H9 (cell line): Measurements from ENCODE around the gene IL1RAPL1. TPM values are rescaled to one million over a fixed set of nuclear protein-coding genes. Genes with fewer than 3 reads are reported as not detected.
"Not testable (repeated sequence)": the region's sequence is repeated elsewhere in the genome, so short reads cannot be mapped to it uniquely, and the experiment has no call there.

Experiments used
- DNase-seq: peaks from one replicate; pipeline ENCODE4 v3.0.0-alpha.2; 2017
- H2AFZ ChIP-seq: one replicate; pipeline ENCODE4 v1.6.1; 2013; ENCODE audit warnings: mild to moderate bottlenecking, low read length, control low read depth, moderate library complexity
- H2AK5ac ChIP-seq: 2 replicates; pipeline ENCODE4 v1.6.1; 2013; ENCODE audit warnings: low read length, control low read depth, mixed read lengths; ENCODE audit not compliant: insufficient read length
- H2BK120ac ChIP-seq: one replicate; pipeline ENCODE4 v1.6.1; 2013; ENCODE audit warnings: low read depth, mild to moderate bottlenecking, low read length, control low read depth, inconsistent platforms; ENCODE audit not compliant: poor library complexity, severe bottlenecking
- H2BK12ac ChIP-seq: 2 replicates; pipeline ENCODE4 v1.6.1; 2013; ENCODE audit warnings: low read length, control low read depth, mixed read lengths, low read depth; ENCODE audit not compliant: insufficient read length
- H2BK15ac ChIP-seq: 2 replicates; pipeline ENCODE4 v1.6.1; 2013; ENCODE audit warnings: low read depth, low read length, control low read depth
- H2BK20ac ChIP-seq: one replicate; pipeline ENCODE4 v1.6.1; 2013; ENCODE audit warnings: low read depth, mild to moderate bottlenecking, low read length, control low read depth, inconsistent platforms; ENCODE audit not compliant: poor library complexity, severe bottlenecking
- H2BK5ac ChIP-seq: 2 replicates; pipeline ENCODE4 v1.6.1; 2013; ENCODE audit warnings: low read length, control low read depth, mixed read lengths; ENCODE audit not compliant: insufficient read length
- H3K14ac ChIP-seq: 2 replicates; pipeline ENCODE4 v1.6.1; 2013; ENCODE audit warnings: low read length, control low read depth; ENCODE audit not compliant: insufficient read depth
- H3K18ac ChIP-seq: 2 replicates; pipeline ENCODE4 v1.6.1; 2013; ENCODE audit warnings: low read depth, mild to moderate bottlenecking, mixed read lengths, low read length, control low read depth; ENCODE audit not compliant: insufficient read length
- H3K23ac ChIP-seq: 2 replicates; pipeline ENCODE4 v1.6.1; 2013; ENCODE audit warnings: low read length, control low read depth, mixed read lengths, low read depth; ENCODE audit not compliant: insufficient read length
- H3K23me2 ChIP-seq: 2 replicates; pipeline ENCODE4 v1.6.1; 2013; ENCODE audit warnings: low read depth, mild to moderate bottlenecking, mixed read lengths, low read length, control low read depth; ENCODE audit not compliant: insufficient read length, poor library complexity, severe bottlenecking
- H3K27ac ChIP-seq: 2 replicates; pipeline ENCODE4 v1.5.1; 2013; ENCODE audit warnings: low read length, control low read depth, mixed read lengths, low read depth; ENCODE audit not compliant: insufficient read length
- H3K27me3 ChIP-seq: 2 replicates; pipeline ENCODE4 v1.6.1; 2013; ENCODE audit warnings: low read length, control low read depth, inconsistent platforms; ENCODE audit not compliant: insufficient read depth
- H3K4ac ChIP-seq: 2 replicates; pipeline ENCODE4 v1.6.1; 2013; ENCODE audit warnings: low read depth, mild to moderate bottlenecking, control low read depth, inconsistent platforms, low read length, moderate library complexity
- H3K4me1 ChIP-seq: 2 replicates; pipeline ENCODE4 v1.6.1; 2013; ENCODE audit warnings: low read length, control low read depth, inconsistent platforms; ENCODE audit not compliant: insufficient read depth
- H3K4me2 ChIP-seq: 2 replicates; pipeline ENCODE4 v1.6.1; 2013; ENCODE audit warnings: low read length, control low read depth, mixed read lengths; ENCODE audit not compliant: insufficient read length, insufficient read depth
- H3K56ac ChIP-seq: 2 replicates; pipeline ENCODE4 v1.6.1; 2013; ENCODE audit warnings: low read depth, mild to moderate bottlenecking, mixed read lengths, low read length, control low read depth; ENCODE audit not compliant: insufficient read length
- H3K79me1 ChIP-seq: 2 replicates; pipeline ENCODE4 v1.6.1; 2013; ENCODE audit warnings: low read depth, mild to moderate bottlenecking, moderate library complexity, low read length, control low read depth, inconsistent platforms; ENCODE audit not compliant: insufficient read depth, poor library complexity, severe bottlenecking
- H3K79me2 ChIP-seq: 2 replicates; pipeline ENCODE4 v1.6.1; 2013; ENCODE audit warnings: low read length, control low read depth, inconsistent platforms; ENCODE audit not compliant: insufficient read depth
- H3K9ac ChIP-seq: 2 replicates; pipeline ENCODE4 v1.6.1; 2013; ENCODE audit warnings: low read length, control low read depth, mixed read lengths; ENCODE audit not compliant: insufficient read length; ENCODE audit errors: extremely low read depth
- H3K9me3 ChIP-seq: one replicate; pipeline ENCODE4 v1.6.1; 2013; ENCODE audit warnings: low read depth, low read length, inconsistent platforms; ENCODE audit not compliant: control insufficient read depth
- H3T11ph ChIP-seq: one replicate; pipeline ENCODE4 v1.6.1; 2013; ENCODE audit warnings: mild to moderate bottlenecking, low read length, control low read depth, inconsistent platforms
- H4K20me1 ChIP-seq: one replicate; pipeline ENCODE4 v1.6.1; 2013; ENCODE audit not compliant: control insufficient read depth, insufficient read length, insufficient read depth
- H4K5ac ChIP-seq: 2 replicates; pipeline ENCODE4 v1.6.1; 2013; ENCODE audit warnings: low read depth, mild to moderate bottlenecking, mixed read lengths, low read length, control low read depth; ENCODE audit not compliant: insufficient read length
- H4K8ac ChIP-seq: replicated peaks from 2 replicates; pipeline ENCODE4 v1.6.1; 2013; ENCODE audit warnings: low read length, control low read depth, mixed read lengths, low read depth; ENCODE audit not compliant: insufficient read length
- H4K91ac ChIP-seq: 2 replicates; pipeline ENCODE4 v1.6.1; 2013; ENCODE audit warnings: low read depth, mild to moderate bottlenecking, moderate library complexity, mixed read lengths, low read length, control low read depth; ENCODE audit not compliant: insufficient read length
- H3K27ac Mint-ChIP-seq, 3 experiments: 2 replicates in 2 of 3; 3 replicates in 1 of 3; pipeline ENCODE4 v1.8.0; 2020 to 2021; ENCODE audit warnings: mixed read lengths in 3 of 3, mild to moderate bottlenecking in 1 of 3, moderate library complexity in 1 of 3
- H3K27me3 Mint-ChIP-seq: 2 replicates; pipeline ENCODE4 v1.8.0; 2021; ENCODE audit warnings: low read depth, mild to moderate bottlenecking, moderate library complexity, mixed read lengths
- H3K36me3 Mint-ChIP-seq, 3 experiments: 2 replicates in 2 of 3; 3 replicates in 1 of 3; pipeline ENCODE4 v1.8.0; 2020 to 2021; ENCODE audit warnings: low read depth in 3 of 3, mixed read lengths in 3 of 3; ENCODE audit not compliant: insufficient read depth in 1 of 3
- H3K4me1 Mint-ChIP-seq, 2 experiments: 2 replicates each; pipeline ENCODE4 v1.8.0; 2020; ENCODE audit warnings: mixed read lengths in 2 of 2
- H3K4me3 Mint-ChIP-seq, 2 experiments: 2 replicates in 1 of 2; 3 replicates in 1 of 2; pipeline ENCODE4 v1.8.0; 2020 to 2021; ENCODE audit warnings: mild to moderate bottlenecking in 2 of 2, mixed read lengths in 2 of 2, moderate library complexity in 1 of 2
- H3K9me3 Mint-ChIP-seq, 2 experiments: 2 replicates in 1 of 2; 3 replicates in 1 of 2; pipeline ENCODE4 v1.8.0; 2020; ENCODE audit warnings: mild to moderate bottlenecking in 2 of 2, mixed read lengths in 2 of 2, moderate library complexity in 1 of 2
- CTCF ChIP-seq: fragments of 200-600 bp; sonication (generic); conservative IDR thresholded peaks from 3 replicates; pipeline ENCODE4 v1.8.0; 2021; ENCODE audit warnings: antibody characterized with exemption, mild to moderate bottlenecking
- WGBS: extraction: QIAGEN DNeasy Blood & Tissue Kit; methylation state at CpG from one replicate; pipeline ENCODE4 v1.1.7; 2013; ENCODE audit warnings: missing lambda C conversion rate, low lambda C conversion rate, mixed read lengths; ENCODE audit not compliant: insufficient read length; ENCODE audit errors: extremely low coverage; 5-methylcytosine and 5-hydroxymethylcytosine counted together
- total RNA-seq: library from RNA; stranded (reverse); gene quantifications from 2 replicates; pipeline ENCODE4 v1.2.1, GENCODE V29; 2021

Gene IL1RAPL1
- total RNA-seq, 1 experiment from 2014 or later: 0.31 TPM

GRCh38 chrX:28757290-28757689 lies 170.0 kb downstream of the IL1RAPL1 start:
- Histone ChIP-seq H2BK20ac (no peak overlapping the region), H3K79me1 (no peaks in the 10 kb centered on the region), H3K18ac (no peak overlapping the region), H2BK5ac (no peak overlapping the region), H4K91ac (no peak overlapping the region), H3K27me3 (no peaks in the 10 kb centered on the region), H3K79me2 (no peaks in the 10 kb centered on the region), H4K8ac (no peak overlapping the region), H4K20me1 (no peaks in the 10 kb centered on the region), H2BK120ac (no peak overlapping the region), H3K27ac (no peak overlapping the region), H3K9me3 (no peaks in the 10 kb centered on the region), H3K4me1 (no peaks in the 10 kb centered on the region), H2BK12ac (no peak overlapping the region), H2BK15ac (no peak overlapping the region), H3K23me2 (no peaks in the 10 kb centered on the region), H4K5ac (no peak overlapping the region), H3K4ac (no peak overlapping the region), H2AK5ac (no peak overlapping the region), H3T11ph (no peak overlapping the region), H3K9ac (no peak overlapping the region), H2AFZ (no peak overlapping the region), H3K56ac (no peak overlapping the region), H3K14ac (no peak overlapping the region), H3K23ac (no peak overlapping the region), H3K4me2 (no peak overlapping the region)
- no peak for TF ChIP-seq CTCF
- no peak overlapping the region for H3K27ac Mint-ChIP-seq
- H3K4me3 Mint-ChIP-seq: no peak overlapping the region
- no peaks in the 10 kb centered on the region for H3K27me3 Mint-ChIP-seq
- H3K4me1 Mint-ChIP-seq: no peaks in the 10 kb centered on the region
- no peaks in the 10 kb centered on the region; a peak in 1 of 7 replicates for H3K36me3 Mint-ChIP-seq
- WGBS: no CpG with 5 or more reads among the region's 2 CpGs
- no peak for DNase-seq
- peaks cover 0 to 47% of the 10 kb centered on the region in 2 experiments; a peak in 4 of 5 replicates for H3K9me3 Mint-ChIP-seq

GRCh38 chrX:28766561-28766960 lies 179.3 kb downstream of the IL1RAPL1 start:
- not testable (repeated sequence) for H4K20me1 ChIP-seq, H3K27ac ChIP-seq, H3K18ac ChIP-seq, H2BK15ac ChIP-seq, H3K4me3 Mint-ChIP-seq, H3K23ac ChIP-seq, H2BK5ac ChIP-seq, H3K27ac Mint-ChIP-seq, H4K8ac ChIP-seq, DNase-seq, H3K23me2 ChIP-seq, H2AFZ ChIP-seq, H3K4me1 Mint-ChIP-seq, H3K9me3 ChIP-seq, H3K79me1 ChIP-seq, H3K4ac ChIP-seq, H2AK5ac ChIP-seq, H3K27me3 Mint-ChIP-seq, H3K9ac ChIP-seq, H4K91ac ChIP-seq, H2BK12ac ChIP-seq, H3K36me3 Mint-ChIP-seq, H2BK20ac ChIP-seq, H3K14ac ChIP-seq, H4K5ac ChIP-seq, H3K27me3 ChIP-seq, H3K4me1 ChIP-seq, H3T11ph ChIP-seq, H3K4me2 ChIP-seq, H3K79me2 ChIP-seq, H2BK120ac ChIP-seq, H3K56ac ChIP-seq
- no CpG with 5 or more reads among the region's 2 CpGs for WGBS
- peaks cover 4 to 38% of the 10 kb centered on the region in 2 experiments; a peak in 4 of 5 replicates for H3K9me3 Mint-ChIP-seq
